CD4-positive, CD25-positive, alpha-beta regulatory T cell (primary cell): ENCODE results near the gene TGM4. TPM values are rescaled to one million over a fixed set of nuclear protein-coding genes. Genes with fewer than 3 reads are reported as not detected.
"Not testable (repeated sequence)": the region's sequence is repeated elsewhere in the genome, so short reads cannot be mapped to it uniquely, and the experiment has no call there.

Source experiments
- ATAC-seq, 2 donors: fragments of 150-1000 bp; cut with Tn5 transposase; one replicate each; pipeline ENCODE4 v1.10.0; 2021; ENCODE audit warnings: low read depth in 2 of 2, moderate number of reproducible peaks in 2 of 2, moderate library complexity in 1 of 2
- DNase-seq, 3 donors: peaks; one replicate each; pipeline versions ENCODE4 v3.0.0 to v3.0.0-alpha.2; 2012 to 2022; ENCODE audit warnings: mixed read lengths in 1 of 3
- H3K27ac ChIP-seq: one replicate; pipeline ENCODE4 v1.7.0; 2013; ENCODE audit warnings: mild to moderate bottlenecking, low read length; ENCODE audit not compliant: insufficient read depth, poor library complexity, severe bottlenecking
- H3K27me3 ChIP-seq: one replicate; pipeline ENCODE4 v1.7.0; 2013; ENCODE audit warnings: low read length; ENCODE audit not compliant: control insufficient read depth, insufficient read depth
- H3K36me3 ChIP-seq: one replicate; pipeline ENCODE4 v1.7.0; 2013; ENCODE audit warnings: mild to moderate bottlenecking, low read length, moderate library complexity; ENCODE audit not compliant: control insufficient read depth, insufficient read depth
- H3K4me1 ChIP-seq: 2 replicates; pipeline ENCODE4 v1.7.0; 2013; ENCODE audit warnings: mild to moderate bottlenecking, low read length; ENCODE audit not compliant: insufficient read depth, control insufficient read depth, poor library complexity, severe bottlenecking
- H3K4me3 ChIP-seq: one replicate; pipeline ENCODE4 v1.7.0; 2013; ENCODE audit warnings: low read depth, mild to moderate bottlenecking, low read length, moderate library complexity
- H3K9me3 ChIP-seq, 2 experiments: 1 replicate in 1 of 2; 2 replicates in 1 of 2; pipeline ENCODE4 v1.7.0; 2013; ENCODE audit warnings: low read length in 2 of 2, mild to moderate bottlenecking in 1 of 2, moderate library complexity in 1 of 2; ENCODE audit not compliant: control insufficient read depth in 2 of 2
- H3K27ac Mint-ChIP-seq, 3 donors: one replicate each; pipeline ENCODE4 v1.8.0; 2020 to 2022; ENCODE audit warnings: mild to moderate bottlenecking in 3 of 3, mixed read lengths in 3 of 3, moderate library complexity in 2 of 3
- H3K27me3 Mint-ChIP-seq: one replicate; pipeline ENCODE4 v1.8.0; 2022; ENCODE audit warnings: mild to moderate bottlenecking, mixed read lengths
- H3K36me3 Mint-ChIP-seq: one replicate; pipeline ENCODE4 v1.8.0; 2020; ENCODE audit warnings: mixed read lengths
- H3K4me1 Mint-ChIP-seq, 4 donors: one replicate each; pipeline ENCODE4 v1.8.0; 2020 to 2022; ENCODE audit warnings: mixed read lengths in 4 of 4, mild to moderate bottlenecking in 1 of 4
- H3K4me3 Mint-ChIP-seq, 4 donors: one replicate each; pipeline ENCODE4 v1.8.0; 2020 to 2022; ENCODE audit warnings: mild to moderate bottlenecking in 4 of 4, mixed read lengths in 4 of 4, moderate library complexity in 3 of 4
- H3K9me3 Mint-ChIP-seq, 7 donors: one replicate each; pipeline ENCODE4 v1.8.0; 2020 to 2022; ENCODE audit warnings: mixed read lengths in 7 of 7, mild to moderate bottlenecking in 3 of 7, moderate library complexity in 2 of 7
- polyA plus RNA-seq, 4 donors: library from polyadenylated mRNA; unstranded; fragments of 300-500 nt; fragmentation: Illumina TruSeq; gene quantifications; one replicate each; pipeline ENCODE4 v1.2.3, GENCODE V29; 2021
- total RNA-seq: library from RNA; stranded (reverse); gene quantifications from one replicate; pipeline ENCODE4 v1.2.3, GENCODE V29; 2022

TGM4 gene
- total and polyA plus RNA-seq, 5 donors from 2014 or later = 0.06 to 0.14 (median 0.07) TPM; not detected in 2

DNA sequence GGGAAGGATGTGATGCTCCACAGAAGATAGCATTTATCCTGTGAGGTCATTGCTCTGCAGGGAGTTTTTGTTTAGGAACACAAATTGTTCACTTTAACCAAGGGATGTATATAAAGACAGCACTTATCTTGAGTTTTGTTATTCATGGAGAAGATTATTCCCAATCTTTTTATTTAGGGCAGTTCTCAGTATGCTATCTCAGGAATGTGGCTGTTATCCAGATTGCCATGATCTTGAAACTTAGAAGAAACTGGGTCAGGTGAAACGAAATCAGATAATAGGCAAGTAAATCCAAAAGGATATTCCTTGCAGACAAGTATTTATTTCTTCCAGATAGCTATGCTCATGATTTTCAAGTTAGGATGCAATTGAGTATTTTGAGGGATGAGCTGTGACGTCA, 32.0 kb upstream of the TGM4 start:
- H3K4me1 Mint-ChIP-seq = peaks cover 0 to 4% (median 0%) of the 10 kb centered on the region in 4 donors
- H3K9me3 Mint-ChIP-seq = peaks cover 0 to 2% (median 1%) of the 10 kb centered on the region in 7 donors
- H3K27ac Mint-ChIP-seq = peak overlapping the region in 1 of 3 donors; percentile 6
- Histone ChIP-seq H3K27me3 (no peaks in the 10 kb centered on the region), H3K9me3 (no peaks in the 10 kb centered on the region), H3K4me3 (no peak overlapping the region), H3K27ac (no peak overlapping the region), H3K4me1 (no peaks in the 10 kb centered on the region), H3K36me3 (no peaks in the 10 kb centered on the region)
- peaks cover 3% of the 10 kb centered on the region for H3K36me3 Mint-ChIP-seq
- DNase-seq (no peak), ATAC-seq (no peak)
- H3K27me3 Mint-ChIP-seq = no peaks in the 10 kb centered on the region
- H3K4me3 Mint-ChIP-seq = no peak overlapping the region

DNA sequence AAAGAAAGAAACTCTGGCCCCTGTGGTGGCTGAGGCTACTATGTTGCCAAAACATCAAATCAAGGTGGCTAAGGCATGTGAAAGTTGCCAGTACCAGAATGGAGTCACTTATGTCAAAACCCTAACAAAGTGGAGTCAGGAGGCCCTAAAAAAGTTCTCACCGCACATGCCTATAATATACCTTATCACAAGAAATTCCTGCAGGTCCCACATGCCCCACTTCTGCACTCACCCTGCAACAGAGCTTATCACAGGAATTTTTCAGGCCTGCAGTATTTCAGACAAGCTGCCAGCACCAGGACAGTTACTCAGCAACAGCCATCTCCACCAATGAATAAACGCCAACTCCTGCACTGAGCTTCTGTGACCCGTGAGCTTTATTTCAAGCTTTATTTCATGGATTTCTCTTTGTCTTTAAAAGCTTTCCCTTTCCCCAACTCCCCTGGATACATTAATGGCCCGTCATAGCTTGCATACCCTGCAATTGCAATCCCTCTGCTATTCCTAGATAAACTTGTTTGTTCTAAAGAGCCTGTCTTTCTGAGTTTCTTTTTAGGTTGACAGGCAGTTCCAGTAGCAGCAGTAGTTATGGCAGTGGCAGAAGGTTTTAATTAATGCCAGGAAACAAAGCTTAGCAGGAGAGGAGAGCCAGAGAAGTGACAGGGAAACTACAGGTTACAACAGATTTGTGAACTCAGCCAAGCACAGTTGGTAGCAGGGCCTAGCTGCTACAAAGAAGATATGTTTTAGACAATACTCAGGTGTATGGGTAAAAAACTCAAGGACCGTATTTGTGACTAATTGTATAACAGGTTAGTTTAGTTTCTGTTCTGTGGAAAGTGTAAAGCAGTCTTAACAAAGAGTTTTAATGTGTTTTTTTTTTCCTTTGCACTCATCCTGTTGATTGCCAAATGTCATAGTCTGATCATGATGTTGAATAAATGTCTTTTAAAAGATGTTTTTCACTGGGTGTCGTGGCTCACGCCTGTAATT, 28.6 kb upstream of the TGM4 start:
- no peak for DNase-seq
- Mint-ChIP-seq H3K27ac (no peak overlapping the region), H3K27me3 (no peaks in the 10 kb centered on the region), H3K9me3 (peaks cover 0 to 2% (median 0%) of the 10 kb centered on the region in 7 donors), H3K4me1 (no peaks in the 10 kb centered on the region), H3K4me3 (no peak overlapping the region), H3K36me3 (no peaks in the 10 kb centered on the region)
- H3K9me3 ChIP-seq = no peaks in the 10 kb centered on the region
- no peak overlapping the region for H3K27ac ChIP-seq
- H3K27me3 ChIP-seq = no peaks in the 10 kb centered on the region
- no peaks in the 10 kb centered on the region for H3K4me1 ChIP-seq
- ATAC-seq = no peak
- no peak overlapping the region for H3K4me3 ChIP-seq
- H3K36me3 ChIP-seq = no peaks in the 10 kb centered on the region

DNA sequence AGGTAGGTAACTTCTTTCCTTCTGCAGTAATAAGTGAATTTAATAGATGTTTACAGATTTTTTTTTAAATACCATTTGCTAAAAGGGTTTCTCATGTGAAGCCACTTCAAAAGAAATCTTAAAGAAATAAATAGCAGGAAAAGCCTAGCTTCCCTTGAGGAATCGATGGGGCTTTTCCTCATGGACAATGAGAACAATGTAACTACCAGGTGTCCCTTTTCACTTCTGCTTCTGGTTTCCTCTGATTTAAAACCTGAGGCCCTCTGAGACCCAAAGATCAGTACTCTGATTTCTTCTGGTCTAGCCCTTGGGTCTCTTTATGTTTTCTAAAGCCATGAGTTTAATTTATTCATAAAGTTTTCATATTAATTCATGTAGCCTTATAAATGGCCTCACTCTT, 25.8 kb upstream of the TGM4 start:
- Mint-ChIP-seq H3K36me3 (no peaks in the 10 kb centered on the region), H3K27me3 (no peaks in the 10 kb centered on the region), H3K9me3 (peaks cover 0 to 4% (median 0%) of the 10 kb centered on the region in 7 donors), H3K4me1 (no peaks in the 10 kb centered on the region), H3K27ac (no peak overlapping the region), H3K4me3 (no peak overlapping the region)
- DNase-seq = no peak
- Histone ChIP-seq H3K4me3 (no peak overlapping the region), H3K9me3 (no peaks in the 10 kb centered on the region), H3K36me3 (no peaks in the 10 kb centered on the region), H3K27me3 (no peaks in the 10 kb centered on the region), H3K4me1 (no peaks in the 10 kb centered on the region), H3K27ac (no peak overlapping the region)
- ATAC-seq = no peak

DNA sequence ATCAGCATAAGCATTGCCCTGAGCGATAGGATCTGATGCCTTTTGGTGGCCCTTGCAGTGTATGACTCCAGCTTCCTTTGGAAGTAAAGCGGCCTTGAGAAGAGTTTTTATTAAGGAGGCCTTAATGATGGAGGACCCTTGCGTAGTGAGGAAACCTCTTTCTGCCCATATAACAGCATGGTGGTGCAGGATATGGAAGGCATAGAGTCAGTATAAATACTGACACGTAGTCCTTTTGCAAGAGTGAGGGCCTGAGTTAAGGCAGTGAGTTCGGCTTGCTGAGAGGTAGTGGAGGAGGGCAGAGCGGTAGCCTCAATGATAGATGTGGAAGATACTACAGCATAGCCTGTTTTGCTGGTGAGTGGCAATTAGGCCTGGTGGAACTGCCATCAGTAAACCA, 17.7 kb upstream of the TGM4 start:
- H3K27ac Mint-ChIP-seq, DNase-seq, H3K36me3 ChIP-seq, H3K4me1 Mint-ChIP-seq, H3K9me3 Mint-ChIP-seq, H3K4me1 ChIP-seq, H3K36me3 Mint-ChIP-seq, H3K4me3 Mint-ChIP-seq, H3K9me3 ChIP-seq, ATAC-seq, H3K4me3 ChIP-seq, H3K27me3 Mint-ChIP-seq, H3K27ac ChIP-seq, H3K27me3 ChIP-seq: not testable (repeated sequence)

DNA sequence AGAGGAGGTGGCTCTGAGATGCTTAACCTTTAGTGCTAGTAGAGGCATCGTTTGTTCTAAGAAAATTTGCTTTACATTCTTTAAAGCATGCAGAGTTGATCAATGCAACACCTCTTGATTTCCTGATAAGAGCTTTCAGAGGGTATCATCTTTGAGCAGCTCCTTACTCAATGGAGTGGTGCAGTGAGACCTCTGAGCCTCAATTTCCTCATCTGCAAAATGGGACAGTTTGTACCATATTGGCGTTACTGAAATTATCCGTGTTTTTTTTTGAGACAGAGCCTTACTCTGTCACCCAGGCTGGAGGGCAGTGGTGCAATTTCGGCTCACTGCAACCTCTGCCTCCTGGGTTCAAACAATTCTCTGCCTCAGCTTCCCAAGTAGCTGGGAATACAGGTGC, 14.3 kb upstream of the TGM4 start:
- ATAC-seq (no peak), DNase-seq (no peak)
- Mint-ChIP-seq H3K27me3 (no peaks in the 10 kb centered on the region), H3K9me3 (no peaks in the 10 kb centered on the region), H3K36me3 (no peaks in the 10 kb centered on the region), H3K4me1 (peaks cover 0 to 35% (median 24%) of the 10 kb centered on the region in 4 donors), H3K4me3 (peak overlapping the region in 3 of 4 donors; percentile 5 to 72 (median 63)), H3K27ac (no peak overlapping the region)
- H3K4me1 ChIP-seq = peaks cover 21% of the 10 kb centered on the region
- H3K4me3 ChIP-seq = no peak overlapping the region
- no peaks in the 10 kb centered on the region for H3K36me3 ChIP-seq
- no peak overlapping the region for H3K27ac ChIP-seq
- H3K27me3 ChIP-seq = no peaks in the 10 kb centered on the region
- peaks cover 0 to 6% of the 10 kb centered on the region in 2 experiments for H3K9me3 ChIP-seq

DNA sequence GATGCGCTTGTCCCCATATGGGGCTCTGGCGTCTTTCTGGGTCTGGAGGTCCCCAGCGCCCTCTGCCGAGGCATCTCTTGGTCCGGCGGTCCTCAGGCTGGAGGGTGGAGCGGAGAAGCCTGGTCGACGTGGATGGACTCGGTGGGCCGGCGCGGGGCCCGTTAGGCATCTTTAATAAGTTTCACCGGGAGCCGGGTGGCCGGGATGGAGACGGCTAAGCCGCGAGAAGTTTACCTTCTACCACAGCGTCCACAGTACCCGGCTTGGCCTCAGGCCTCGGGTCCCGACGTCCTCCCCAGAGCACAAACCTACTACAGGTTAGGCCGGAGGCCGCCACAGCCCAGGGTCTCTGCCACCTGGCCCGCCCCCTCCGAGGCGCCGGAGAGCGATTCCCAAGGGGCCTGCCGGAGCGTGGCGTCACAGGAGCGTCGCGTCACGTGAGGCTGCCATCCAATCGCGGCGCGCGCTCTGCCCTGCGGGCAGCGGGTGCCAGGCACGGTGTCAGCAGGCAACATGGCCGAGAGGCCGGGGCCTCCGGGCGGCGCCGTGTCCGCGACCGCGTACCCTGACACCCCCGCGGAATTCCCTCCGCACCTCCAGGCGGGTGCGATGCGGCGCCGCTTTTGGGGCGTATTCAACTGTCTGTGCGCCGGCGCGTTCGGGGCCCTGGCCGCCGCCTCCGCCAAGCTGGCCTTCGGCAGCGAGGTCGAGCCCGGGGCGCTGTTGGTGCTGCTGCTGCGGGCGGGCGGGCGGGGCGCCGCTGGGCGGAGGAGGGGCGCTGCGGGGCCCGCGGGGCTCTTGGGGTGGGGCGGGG, 12.8 kb upstream of the TGM4 start, which contains the start of gene TMEM42:
TMEM42 (plus strand) TSS at position 501 of the 814 bp plus-strand sequence; CDS start at position 514, 13 bp downstream.
- peak; percentile 95 to 96 for ATAC-seq
- peak within 1 kb of the TSS; percentile 82 for H3K27ac ChIP-seq

DNA sequence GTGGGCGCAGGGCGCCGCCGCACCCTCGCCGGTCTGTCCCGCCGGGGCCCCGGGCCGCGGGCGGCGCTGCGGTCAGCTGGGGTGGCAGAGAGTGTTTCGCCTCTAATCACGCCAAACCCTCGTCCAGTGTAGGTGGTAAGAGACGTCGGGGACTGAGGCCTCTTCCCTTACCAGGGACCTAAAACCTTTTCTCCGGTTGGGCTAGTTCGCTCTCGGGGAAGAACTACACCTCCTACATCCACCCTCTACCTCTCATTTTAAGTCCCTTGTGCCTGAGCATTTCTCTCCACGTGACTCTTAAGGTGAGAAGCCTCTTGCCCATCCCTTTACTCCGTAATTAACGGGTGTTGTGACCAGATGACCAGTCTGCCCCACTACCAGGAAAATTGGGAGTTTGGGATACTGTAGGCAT, 12.2 kb upstream of the TGM4 start:
- DNase-seq = peak in 2 of 3 donors; percentile 30 to 63
- Histone ChIP-seq H3K4me1 (peaks cover 33% of the 10 kb centered on the region), H3K9me3 (no peaks in the 10 kb centered on the region), H3K27ac (peak overlapping the region; percentile 82), H3K4me3 (peak overlapping the region; percentile 84), H3K27me3 (no peaks in the 10 kb centered on the region), H3K36me3 (no peaks in the 10 kb centered on the region)
- H3K27ac Mint-ChIP-seq = peak overlapping the region; percentile 92 to 97 (median 94)
- peak; percentile 2 to 4 for ATAC-seq
- peak overlapping the region; percentile 89 to 94 (median 92) for H3K4me3 Mint-ChIP-seq
- no peaks in the 10 kb centered on the region for H3K9me3 Mint-ChIP-seq
- H3K4me1 Mint-ChIP-seq = peaks cover 6 to 55% (median 32%) of the 10 kb centered on the region in 4 donors
- H3K36me3 Mint-ChIP-seq = peaks cover 12% of the 10 kb centered on the region
- H3K27me3 Mint-ChIP-seq = no peaks in the 10 kb centered on the region

More for the DNA sequence above, 12.8 kb upstream of the TGM4 start, which contains the start of gene TMEM42:
- peak; percentile 83 to 93 (median 87) for DNase-seq
- H3K27me3 Mint-ChIP-seq = no peaks in the 10 kb centered on the region
- peak within 1 kb of the TSS; percentile 92 to 97 (median 96) for H3K27ac Mint-ChIP-seq
- H3K36me3 Mint-ChIP-seq = peaks cover 10% of the 10 kb centered on the region
- H3K9me3 Mint-ChIP-seq = no peaks in the 10 kb centered on the region
- no peaks in the 10 kb centered on the region for H3K36me3 ChIP-seq
- peaks cover 0 to 4% of the 10 kb centered on the region in 2 experiments for H3K9me3 ChIP-seq
- peak within 1 kb of the TSS; percentile 84 for H3K4me3 ChIP-seq
- peaks cover 33% of the 10 kb centered on the region for H3K4me1 ChIP-seq
- H3K4me1 Mint-ChIP-seq = peaks cover under 1 to 49% (median 32%) of the 10 kb centered on the region in 4 donors
- peak within 1 kb of the TSS; percentile 91 to 95 (median 92) for H3K4me3 Mint-ChIP-seq
- no peaks in the 10 kb centered on the region for H3K27me3 ChIP-seq
